Mammary epithelial cell (primary cell): Measurements from ENCODE around the gene OTOGL.

Experiments
- CTCF ChIP-seq, 2 donors: IDR thresholded peaks in 1 of 2; conservative IDR thresholded peaks in 1 of 2; 2 replicates each; pipeline ENCODE4 v1.5.1; 2011 to 2012; ENCODE audit warnings: inconsistent platforms in 2 of 2, low read length in 2 of 2, mild to moderate bottlenecking in 2 of 2, control low read depth in 1 of 2, low read depth in 1 of 2; ENCODE audit not compliant: insufficient read depth in 1 of 2; ENCODE audit errors: extremely low read depth in 1 of 2
- EZH2 ChIP-seq: IDR thresholded peaks from 2 replicates; pipeline ENCODE4 v1.6.1; 2012; ENCODE audit warnings: low read length, inconsistent platforms, borderline replicate concordance

GRCh38 chr12:80282226-80282625 lies 182.9 kb downstream of the OTOGL start:
- TF ChIP-seq CTCF (conservative IDR thresholded peaks at IDR 0.05 in 1 of 2, IDR thresholded peaks at IDR 0.05 in 1 of 2; ENCODE audit: extremely low read depth in 1 of 2, insufficient read depth in 1 of 2, low read depth in 1 of 2, low read length in 2 of 2) (no peak), EZH2 (no peak)
